A549 (cell line): Measurements from ENCODE around the gene CASP3. TPM values are rescaled to one million over a fixed set of nuclear protein-coding genes. Genes with fewer than 3 reads are reported as not detected.
"Not testable (repeated sequence)": the region's sequence is repeated elsewhere in the genome, so short reads cannot be mapped to it uniquely, and the experiment has no call there.

Experiments used
- ATAC-seq, 2 experiments: fragments of 200-7000 bp in 1 of 2; fragments of >200 bp in 1 of 2; cut with Nextera tagmentation in 1 of 2; cut with Tn5 transposase in 1 of 2; 3 replicates each; pipeline versions ENCODE4 v1.8.0 to v1.9.1; 2018 to 2020; ENCODE audit warnings: mild to moderate bottlenecking in 1 of 2, moderate library complexity in 1 of 2
- CTCF ChIA-PET: fragments of 300-600 bp; sonication (Branson Sonifier 250); formaldehyde crosslinking; extraction: SDS; loops from one replicate; lab custom pipeline; 2021; ENCODE audit warnings: antibody characterized with exemption, inconsistent platforms; lab: Yijun Ruan, JAX
- POLR2A ChIA-PET: fragments of 350-600 bp; formaldehyde crosslinking; extraction: SDS; loops from one replicate; lab custom pipeline; 2021; ENCODE audit warnings: antibody characterized with exemption, inconsistent platforms; lab: Yijun Ruan, JAX
- DNase-seq, 2 experiments: peaks; one replicate each; pipeline versions ENCODE4 v3.0.0 to v3.0.0-alpha.2; 2011 to 2016; ENCODE audit warnings: low read depth in 1 of 2, low spot score in 1 of 2
- FAIRE-seq: peaks from 2 replicates; lab custom pipeline; 2011; peaks lifted over from hg19 to GRCh38; lab: Jason Lieb, UNC
- H3K27ac ChIP-seq, 2 experiments: fragments of >200 bp; sonication (Bioruptor Twin); formaldehyde crosslinking; 3 replicates each; pipeline ENCODE4 v1.5.1; 2016 to 2017
- H3K4me1 ChIP-seq: fragments of >200 bp; sonication (Bioruptor Twin); formaldehyde crosslinking; 3 replicates; pipeline ENCODE4 v1.6.1; 2016
- H3K4me2 ChIP-seq: fragments of >200 bp; sonication (Bioruptor Twin); formaldehyde crosslinking; 3 replicates; pipeline ENCODE4 v1.6.1; 2016
- H3K4me3 ChIP-seq: fragments of >200 bp; sonication (Bioruptor Twin); formaldehyde crosslinking; 3 replicates; pipeline ENCODE4 v1.5.1; 2016
- H3K9me3 ChIP-seq: fragments of >200 bp; sonication (Bioruptor Twin); formaldehyde crosslinking; 3 replicates; pipeline ENCODE4 v1.6.1; 2016
- BHLHE40 ChIP-seq: IDR thresholded peaks from 2 replicates; pipeline ENCODE4 v1.6.1; 2012; ENCODE audit warnings: low read depth, low read length, inconsistent platforms
- CBX2 ChIP-seq: fragments of 200-600 bp; sonication (generic); IDR thresholded peaks from 2 replicates; pipeline ENCODE4 v1.6.1; 2016; ENCODE audit warnings: low read depth, mild to moderate bottlenecking, borderline replicate concordance
- CBX8 ChIP-seq: fragments of 200-600 bp; sonication (generic); IDR thresholded peaks from 2 replicates; pipeline ENCODE4 v1.6.1; 2016
- EP300 ChIP-seq, 2 experiments: fragments of >200 bp; sonication (Bioruptor Twin); formaldehyde crosslinking; IDR thresholded peaks; 2 replicates in 1 of 2; 3 replicates in 1 of 2; pipeline ENCODE4 v1.6.1; 2016 to 2017
- FOSL2 ChIP-seq, 2 experiments: fragments of 450-650 bp in 1 of 2; fragments of >200 bp in 1 of 2; sonication (Bioruptor Twin) in 1 of 2; formaldehyde crosslinking; IDR thresholded peaks; 2 replicates each; pipeline versions ENCODE4 v1.5.0 to v1.6.1; 2016 to 2020; ENCODE audit warnings: mild to moderate bottlenecking in 1 of 2, moderate library complexity in 1 of 2
- FOXS1 ChIP-seq: fragments of 250-450 bp; sonication (Bioruptor Pico); IDR thresholded peaks from 2 replicates; pipeline ENCODE4 v1.5.0; 2020; ENCODE audit warnings: mild to moderate bottlenecking, moderate library complexity
- HOXB13 ChIP-seq: fragments of 250-450 bp; sonication (Bioruptor Pico); IDR thresholded peaks from 2 replicates; pipeline ENCODE4 v1.5.0; 2020; ENCODE audit warnings: low read depth, mild to moderate bottlenecking, moderate library complexity
- HOXB5 ChIP-seq: fragments of 250-450 bp; sonication (Bioruptor Pico); IDR thresholded peaks from 2 replicates; pipeline ENCODE4 v1.5.0; 2020; ENCODE audit warnings: mild to moderate bottlenecking, moderate library complexity
- KDM5A ChIP-seq: fragments of 200-600 bp; sonication (generic); IDR thresholded peaks from 2 replicates; pipeline ENCODE4 v1.6.1; 2016; ENCODE audit warnings: antibody characterized with exemption, mild to moderate bottlenecking
- PHF8 ChIP-seq: fragments of 200-600 bp; sonication (generic); IDR thresholded peaks from 2 replicates; pipeline ENCODE4 v1.6.1; 2016; ENCODE audit warnings: low read depth, mild to moderate bottlenecking, antibody characterized with exemption, moderate library complexity, borderline replicate concordance
- POLR2AphosphoS2 ChIP-seq: conservative IDR thresholded peaks from 2 replicates; pipeline ENCODE4 v1.6.1; 2012; ENCODE audit warnings: low read length, improper control_type of control experiment, inconsistent platforms
- RARB ChIP-seq: fragments of 250-450 bp; sonication (Bioruptor Pico); IDR thresholded peaks from 2 replicates; pipeline ENCODE4 v1.8.0; 2021; ENCODE audit warnings: mild to moderate bottlenecking, moderate library complexity
- SREBF2 ChIP-seq: fragments of 450-650 bp; IDR thresholded peaks from 2 replicates; pipeline ENCODE4 v1.6.1; 2014; ENCODE audit warnings: mild to moderate bottlenecking, moderate library complexity
- TP53 ChIP-seq: fragments of 250-450 bp; sonication (Bioruptor Pico); IDR thresholded peaks from 2 replicates; pipeline ENCODE4 v1.5.0; 2021; ENCODE audit warnings: mild to moderate bottlenecking, moderate library complexity
- ZFP36 ChIP-seq: fragments of 450-650 bp; IDR thresholded peaks from 2 replicates; pipeline ENCODE4 v1.6.1; 2014; ENCODE audit warnings: borderline replicate concordance; ENCODE audit not compliant: partially characterized antibody
- ZNF302 ChIP-seq: fragments of 250-450 bp; sonication (Bioruptor Pico); IDR thresholded peaks from 2 replicates; pipeline ENCODE4 v1.9.0; 2021; ENCODE audit warnings: inconsistent platforms, mild to moderate bottlenecking, moderate library complexity
- ZSCAN20 ChIP-seq: fragments of 250-450 bp; sonication (Bioruptor Pico); IDR thresholded peaks from 2 replicates; pipeline ENCODE4 v1.8.0; 2022; ENCODE audit warnings: mild to moderate bottlenecking, moderate library complexity
- WGBS: methylation state at CpG from one replicate; pipeline ENCODE4 v1.1.6; 2017; ENCODE audit errors: missing lambda C conversion rate; 5-methylcytosine and 5-hydroxymethylcytosine counted together
- polyA plus RNA-seq, 4 experiments: library from polyadenylated mRNA; depleted of rRNA in 3 of 4; stranded (reverse); fragments of >200 nt; fragmentation: RNase III in 1 of 4; extraction: RNeasy Plus Mini Kit Qiagen cat#74134 plus additional on column Dnase treatment in 1 of 4; gene quantifications; 2 replicates in 3 of 4; 3 replicates in 1 of 4; pipeline ENCODE4 v1.2.3, GENCODE V29; 2011 to 2017
- TF ChIP-seq, protein P1 (sequence below): fragments of >200 bp; sonication (Bioruptor Twin); formaldehyde crosslinking; IDR thresholded peaks from 3 replicates; pipeline ENCODE4 v1.6.1; 2016
- TF ChIP-seq, protein P2 (sequence below): fragments of 450-650 bp; IDR thresholded peaks from 2 replicates; pipeline ENCODE4 v1.6.1; 2014; ENCODE audit warnings: antibody characterized with exemption

Gene CASP3
- polyA plus RNA-seq, 2 of the 4 experiments (the other 2 are of a cell fraction) = 17.4 to 25.4 TPM

DNA sequence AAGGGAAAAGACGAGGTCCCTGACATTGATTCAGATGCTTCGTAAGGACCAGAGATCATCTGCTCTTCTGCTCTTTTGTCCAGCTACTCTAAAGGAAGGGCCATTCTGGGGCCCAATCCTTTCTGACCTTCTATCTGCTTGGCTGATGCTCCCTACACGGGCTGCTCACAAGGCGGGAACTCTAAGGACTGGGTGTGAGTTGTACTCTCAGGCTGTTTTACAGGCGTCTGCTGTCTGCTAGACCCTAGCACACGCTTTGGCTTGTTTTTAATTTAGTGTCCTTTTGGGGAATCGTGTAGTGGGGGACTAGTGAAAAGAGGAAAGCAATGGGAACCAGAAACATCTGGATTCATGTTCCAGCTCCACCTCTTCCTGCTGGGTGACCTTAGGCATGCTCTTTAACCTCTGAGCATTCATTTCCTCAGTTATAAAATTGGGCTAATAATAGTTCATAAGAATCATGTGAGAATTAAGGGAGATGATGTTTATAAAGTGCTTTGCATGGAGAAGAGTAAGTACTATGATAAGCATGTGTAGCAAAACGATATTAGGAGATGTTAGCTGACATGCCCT, 53.1 kb downstream of the CASP3 start:
- FAIRE-seq (no peak), ATAC-seq (no peak), DNase-seq (no peak)
- no peaks in the 10 kb centered on the region for H3K9me3 ChIP-seq
- 59% methylated on average over 8 of the region's 8 CpGs for WGBS
- POLR2A ChIA-PET = no interaction called here
- no peak overlapping the region for H3K4me2 ChIP-seq
- no peak overlapping the region for H3K4me3 ChIP-seq
- no peak for TF ChIP-seq TP53
- TF ChIP-seq HOXB13 (CRISPR knock-in tag) = no peak
- TF ChIP-seq FOXS1 = no peak
- no peak for TF ChIP-seq POLR2AphosphoS2
- no peak for TF ChIP-seq ZNF302 (CRISPR knock-in tag)
- TF ChIP-seq SREBF2 = no peak
- no peak for TF ChIP-seq FOSL2 (IDR thresholded peaks at IDR 0.05)
- no peak for TF ChIP-seq FOSL2 (CRISPR knock-in tag; IDR thresholded peaks at IDR 0.05)
- TF ChIP-seq CBX2 = no peak
- TF ChIP-seq, protein P1, sequence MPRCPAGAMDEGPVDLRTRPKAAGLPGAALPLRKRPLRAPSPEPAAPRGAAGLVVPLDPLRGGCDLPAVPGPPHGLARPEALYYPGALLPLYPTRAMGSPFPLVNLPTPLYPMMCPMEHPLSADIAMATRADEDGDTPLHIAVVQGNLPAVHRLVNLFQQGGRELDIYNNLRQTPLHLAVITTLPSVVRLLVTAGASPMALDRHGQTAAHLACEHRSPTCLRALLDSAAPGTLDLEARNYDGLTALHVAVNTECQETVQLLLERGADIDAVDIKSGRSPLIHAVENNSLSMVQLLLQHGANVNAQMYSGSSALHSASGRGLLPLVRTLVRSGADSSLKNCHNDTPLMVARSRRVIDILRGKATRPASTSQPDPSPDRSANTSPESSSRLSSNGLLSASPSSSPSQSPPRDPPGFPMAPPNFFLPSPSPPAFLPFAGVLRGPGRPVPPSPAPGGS = no peak
- no peak for TF ChIP-seq HOXB5
- TF ChIP-seq, protein P2, sequence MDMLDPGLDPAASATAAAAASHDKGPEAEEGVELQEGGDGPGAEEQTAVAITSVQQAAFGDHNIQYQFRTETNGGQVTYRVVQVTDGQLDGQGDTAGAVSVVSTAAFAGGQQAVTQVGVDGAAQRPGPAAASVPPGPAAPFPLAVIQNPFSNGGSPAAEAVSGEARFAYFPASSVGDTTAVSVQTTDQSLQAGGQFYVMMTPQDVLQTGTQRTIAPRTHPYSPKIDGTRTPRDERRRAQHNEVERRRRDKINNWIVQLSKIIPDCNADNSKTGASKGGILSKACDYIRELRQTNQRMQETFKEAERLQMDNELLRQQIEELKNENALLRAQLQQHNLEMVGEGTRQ = no peak
- no peak overlapping the region for H3K27ac ChIP-seq
- CTCF ChIA-PET = no interaction called here
- H3K4me1 ChIP-seq = no peaks in the 10 kb centered on the region

DNA sequence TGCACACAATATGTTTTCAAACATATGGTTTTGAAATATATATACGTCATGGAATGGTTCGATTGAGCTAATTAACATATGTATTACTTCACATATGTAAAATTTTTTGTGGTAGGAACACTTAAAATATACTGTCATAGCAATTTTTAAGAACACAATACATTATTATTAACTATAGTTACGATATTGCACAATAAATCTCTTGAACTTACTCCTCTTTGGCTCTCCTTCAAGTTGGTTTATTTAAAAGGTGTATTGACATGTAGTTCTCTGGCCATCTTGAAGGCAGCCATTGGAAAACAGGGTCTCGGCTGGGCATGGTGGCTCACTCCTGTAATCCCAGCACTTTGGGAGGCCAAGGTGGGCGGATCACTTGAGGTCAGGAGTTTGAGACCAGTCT, 53.8 kb downstream of the CASP3 start:
- Histone ChIP-seq H3K4me2 (no peak overlapping the region), H3K27ac (no peak overlapping the region), H3K4me3 (no peak overlapping the region), H3K4me1 (no peaks in the 10 kb centered on the region), H3K9me3 (no peaks in the 10 kb centered on the region)
- 70% methylated on average over 4 of the region's 5 CpGs for WGBS
- ATAC-seq (no peak), FAIRE-seq (no peak), DNase-seq (no peak)
- no peak for TF ChIP-seq TP53
- TF ChIP-seq CBX8 = no peak
- TF ChIP-seq RARB (CRISPR knock-in tag) = no peak
- TF ChIP-seq ZSCAN20 (CRISPR knock-in tag) = no peak
- POLR2A ChIA-PET = interaction anchor here (1.1 kb wide), 1 partner anchor 121 kb away, joined by 3 read pairs; the partner anchor contains the start of gene IRF2
- CTCF ChIA-PET = no interaction called here

DNA sequence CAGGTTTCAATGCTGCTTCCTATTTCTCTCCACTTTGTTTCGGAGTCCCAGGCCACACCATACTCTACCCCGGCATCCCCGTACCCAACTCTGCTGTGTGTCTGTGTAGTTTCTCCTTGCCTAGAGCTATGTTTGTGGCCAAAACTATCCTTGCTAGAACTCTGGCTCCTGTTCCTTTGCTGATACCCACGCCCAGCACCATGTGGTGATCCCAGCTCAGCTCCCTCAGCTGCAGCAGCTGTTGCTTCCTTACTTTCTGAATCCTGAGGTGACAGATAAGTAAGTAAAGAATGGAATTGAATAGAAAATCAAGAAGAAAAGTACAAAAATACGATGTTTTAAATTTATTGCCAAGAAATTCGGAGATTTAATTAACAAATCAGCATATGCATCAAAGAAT, 55.8 kb downstream of the CASP3 start:
- no peak for ATAC-seq
- POLR2A ChIA-PET = no interaction called here

DNA sequence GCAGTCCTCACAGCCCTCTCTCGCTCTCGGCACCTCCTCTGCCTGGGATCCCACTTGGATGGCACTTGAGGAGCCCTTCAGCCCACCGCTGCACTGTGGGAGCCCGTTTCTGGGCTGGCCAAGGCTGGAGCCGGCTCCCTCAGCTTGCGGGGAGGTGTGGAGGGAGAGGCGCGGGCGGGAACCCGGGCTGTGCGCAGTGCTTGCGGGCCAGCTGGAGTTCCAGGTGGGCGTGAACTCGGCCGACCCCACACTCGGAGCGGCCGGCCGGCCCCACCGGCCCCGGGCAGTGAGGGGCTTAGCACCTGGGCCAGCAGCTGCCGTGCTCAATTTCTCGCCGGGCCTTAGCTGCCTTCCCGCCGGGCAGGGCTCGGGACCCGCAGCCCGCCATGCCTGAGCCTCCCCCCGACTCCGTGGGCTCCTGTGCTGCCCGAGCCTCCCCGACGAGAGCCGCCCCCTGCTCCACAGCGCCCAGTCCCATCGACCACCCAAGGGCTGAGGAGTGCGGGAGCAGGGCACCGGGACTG, 57.4 kb downstream of the CASP3 start:
- H3K4me1 ChIP-seq, FAIRE-seq, ATAC-seq, H3K4me3 ChIP-seq, H3K9me3 ChIP-seq, CTCF ChIA-PET, DNase-seq, POLR2A ChIA-PET, H3K4me2 ChIP-seq, H3K27ac ChIP-seq: not testable (repeated sequence)
- whole genome bisulfite sequencing = 60% methylated on average over 1 of the region's 39 CpGs

More for the DNA sequence above, 55.8 kb downstream of the CASP3 start:
- H3K4me3 ChIP-seq = no peak overlapping the region
- H3K4me1 ChIP-seq = no peaks in the 10 kb centered on the region
- TF ChIP-seq HOXB13 (CRISPR knock-in tag) (no peak), EP300 (IDR thresholded peaks at IDR 0.05) (no peak), KDM5A (no peak), PHF8 (no peak), FOSL2 (IDR thresholded peaks at IDR 0.05) (no peak), FOSL2 (CRISPR knock-in tag; IDR thresholded peaks at IDR 0.05) (no peak), ZFP36 (no peak), BHLHE40 (no peak)
- CTCF ChIA-PET = no interaction called here
- no peaks in the 10 kb centered on the region for H3K9me3 ChIP-seq
- no peak overlapping the region for H3K4me2 ChIP-seq
- 62% methylated on average over 6 of the region's 6 CpGs for WGBS
- DNase-seq (no peak), FAIRE-seq (no peak)
- H3K27ac ChIP-seq = no peak overlapping the region
